Activated CD4-positive, alpha-beta T cell treated with anti-CD3 and anti-CD28 coated beads, Interleukin-2, amount 50 U/mL, for 1 hour (primary cell): ENCODE data around the gene PTPRM.

Experiments used
- DNase-seq: peaks from one replicate; pipeline ENCODE4 v3.0.0-alpha.2; 2020

Gene PTPRM

DNA sequence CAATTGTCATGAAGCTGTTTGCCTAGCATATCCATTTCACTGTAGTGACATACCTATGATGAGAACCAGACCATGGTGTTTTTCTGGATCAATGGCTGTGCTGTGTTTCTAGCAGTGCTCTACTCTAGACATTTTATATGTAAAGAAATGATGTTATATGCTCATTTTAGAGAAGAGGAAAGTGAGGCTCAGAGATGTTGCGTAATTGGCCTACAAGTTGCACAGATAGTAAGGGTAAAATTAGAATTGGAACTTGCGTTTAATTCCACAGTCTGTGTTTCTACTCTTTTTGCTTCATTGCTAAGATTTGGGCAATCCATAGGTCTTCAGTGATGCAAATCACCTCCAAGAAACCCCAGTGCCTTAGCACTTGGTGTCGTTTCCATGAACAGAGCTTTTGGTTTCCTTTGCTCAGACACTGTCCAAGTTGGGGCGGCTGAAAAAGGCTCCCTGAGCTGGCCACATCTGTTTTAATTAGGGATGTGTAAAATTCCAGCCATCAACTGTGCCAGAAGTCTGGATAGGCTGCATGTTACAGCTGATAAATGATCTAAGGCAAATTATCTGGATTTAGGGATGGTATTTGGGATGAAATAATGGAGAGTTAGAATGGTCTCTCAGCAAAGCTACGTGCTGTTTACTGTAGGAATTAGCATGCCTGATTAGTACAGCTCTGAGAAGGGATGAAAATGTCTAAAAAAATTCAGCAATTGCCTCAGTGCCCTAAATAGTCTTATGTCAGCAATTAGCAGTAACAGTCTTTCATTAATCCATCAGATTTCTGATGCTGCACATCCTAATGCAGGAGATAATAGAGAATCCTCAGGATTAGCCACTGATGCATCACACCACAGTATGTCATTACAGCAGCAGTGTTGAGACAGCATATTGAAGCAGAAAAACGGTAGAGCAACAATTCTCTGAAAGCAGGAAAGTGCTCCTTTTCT is 65.3 kb downstream of the PTPRM start:
- DNase-seq = no peak

DNA sequence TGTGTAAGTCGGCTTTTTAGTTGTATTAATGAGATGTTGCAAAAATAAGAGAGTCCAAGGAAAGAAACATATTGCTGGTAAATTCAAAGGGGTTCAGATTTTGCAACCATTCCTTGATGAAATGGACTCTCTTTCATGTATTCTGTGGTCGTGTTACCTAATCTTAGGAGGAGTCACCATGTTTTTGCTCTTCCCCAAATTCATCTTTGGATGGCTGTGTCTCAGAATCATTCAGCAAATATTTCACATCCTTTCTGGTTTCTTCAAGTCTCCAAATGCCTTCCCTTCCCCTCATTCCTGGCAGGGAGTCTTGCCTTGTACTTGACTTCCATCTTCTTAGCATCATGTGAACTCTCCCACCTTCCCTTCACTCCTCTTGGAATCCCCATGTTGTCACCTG is 66.1 kb downstream of the PTPRM start:
- no peak for DNase-seq

DNA sequence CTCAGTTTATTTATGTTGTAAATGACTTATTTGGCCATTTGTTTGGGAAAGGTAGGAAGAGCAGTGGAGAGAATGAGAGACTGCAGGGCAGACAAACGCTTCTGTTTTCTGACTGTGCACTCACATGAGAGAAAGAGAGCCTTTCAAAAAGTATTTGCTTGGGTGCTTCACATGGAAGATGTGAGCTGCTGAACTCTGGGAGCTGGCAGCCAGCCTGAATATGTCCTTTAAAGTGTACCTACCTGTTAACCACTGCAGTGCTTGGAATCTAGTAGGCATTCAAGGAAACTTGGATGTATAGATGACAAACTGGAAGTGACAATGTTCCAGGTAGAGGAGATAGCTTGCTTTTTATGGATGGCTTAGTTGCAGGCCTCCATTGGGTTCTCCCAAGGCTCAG is 68.8 kb downstream of the PTPRM start:
- no peak for DNase-seq

DNA sequence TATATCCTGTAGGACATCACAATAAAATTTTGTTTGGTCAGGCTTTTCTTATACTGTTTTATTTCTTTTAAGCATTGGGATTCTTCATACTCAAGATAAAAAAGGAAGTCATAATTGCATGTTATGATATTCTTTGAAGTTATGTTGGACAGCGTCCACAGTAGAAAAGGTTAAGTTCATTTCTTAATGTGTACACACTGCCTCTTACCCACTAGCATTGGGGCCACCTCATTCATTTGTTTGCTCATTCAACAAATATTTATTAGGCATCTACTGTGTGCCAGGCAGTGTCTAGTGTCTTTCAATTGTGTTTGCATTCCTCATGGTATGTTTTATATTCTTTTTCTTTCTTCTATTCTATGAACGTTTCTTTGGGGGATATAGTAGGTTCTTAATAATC is 70.2 kb downstream of the PTPRM start:
- DNase-seq = no peak

DNA sequence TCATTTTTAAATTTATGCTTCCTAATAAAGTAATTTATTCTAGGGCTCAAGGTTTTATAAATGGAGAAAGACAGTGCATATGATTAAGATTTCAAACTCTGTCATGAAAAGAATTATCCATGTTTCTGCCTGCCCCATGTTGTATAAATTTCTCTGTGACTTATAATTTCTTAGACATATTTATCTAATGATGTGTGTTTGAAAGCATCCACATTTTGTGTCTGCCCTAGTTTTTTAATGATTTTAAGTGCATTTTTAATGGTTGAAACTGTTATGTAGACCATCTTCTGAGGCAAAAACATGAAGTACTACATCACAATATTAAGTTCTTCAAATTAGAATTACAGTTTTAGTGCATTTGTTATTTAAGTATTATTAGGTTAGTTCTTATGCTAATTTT is 71.2 kb downstream of the PTPRM start:
- DNase-seq = no peak

DNA sequence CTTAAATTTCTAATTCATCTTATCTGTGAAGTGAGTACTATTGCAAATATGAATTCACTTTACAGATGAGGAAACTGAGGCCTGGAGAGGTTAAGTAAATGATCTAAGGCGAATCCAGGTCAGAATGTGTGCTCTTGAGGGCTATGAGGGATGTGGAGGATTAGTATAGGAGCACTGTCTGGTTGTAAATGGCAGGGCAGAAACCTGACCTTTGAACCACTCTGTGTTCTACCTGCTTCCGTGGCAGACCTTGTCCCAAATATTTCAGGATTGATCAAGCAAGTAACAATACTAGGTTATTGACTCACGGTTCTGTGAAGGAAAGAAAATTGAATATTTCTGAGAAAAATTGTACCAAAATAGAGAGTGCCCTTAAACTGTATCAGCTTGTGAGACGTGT is 74.7 kb downstream of the PTPRM start:
- DNase-seq = no peak

DNA sequence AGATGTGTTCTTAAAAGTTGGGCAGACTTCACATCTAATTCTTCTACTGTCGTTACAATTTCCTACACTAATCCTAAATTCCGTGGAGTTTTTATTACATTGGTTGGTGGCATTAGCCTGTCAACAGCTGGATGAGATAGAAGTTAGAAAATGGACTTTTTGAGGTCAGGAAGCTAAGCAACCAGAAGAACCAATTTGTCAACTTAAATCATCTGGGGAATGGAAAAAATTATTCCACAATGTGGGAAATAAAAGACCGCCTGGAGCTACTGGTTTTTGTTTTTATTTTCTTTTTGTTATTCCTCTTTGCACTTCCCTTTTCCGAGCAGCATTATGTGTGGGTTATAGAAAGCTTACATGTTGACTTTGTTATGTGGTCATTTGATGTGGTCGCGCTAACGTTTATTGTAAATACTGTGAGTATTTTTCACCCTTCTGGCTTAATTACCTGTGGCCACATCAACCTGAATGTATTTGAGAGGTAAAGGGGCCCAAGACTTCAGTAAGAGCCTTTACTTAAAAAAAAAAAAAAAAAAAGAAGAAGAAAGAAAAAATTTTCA is 75.3 kb downstream of the PTPRM start:
- no peak for DNase-seq

DNA sequence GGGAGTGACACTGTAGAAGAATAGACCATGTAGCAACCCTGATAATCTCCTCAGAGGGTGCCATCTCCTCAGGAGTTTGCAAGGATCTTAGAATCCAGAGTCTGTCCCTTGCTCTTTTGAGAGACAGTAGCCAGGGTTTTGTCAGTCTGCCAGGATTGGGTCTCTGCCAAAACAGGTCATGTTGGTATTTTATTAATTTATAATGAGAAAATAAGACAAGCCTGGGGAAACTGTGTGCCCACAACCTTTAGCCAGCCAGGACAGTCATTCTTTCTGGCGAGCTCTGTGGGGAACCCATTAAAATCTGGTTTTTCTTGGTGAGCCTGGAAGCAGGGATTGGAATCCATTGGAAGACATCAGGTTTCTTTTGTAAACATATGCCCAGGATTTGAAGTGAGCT is 78.6 kb downstream of the PTPRM start:
- DNase-seq = no peak

DNA sequence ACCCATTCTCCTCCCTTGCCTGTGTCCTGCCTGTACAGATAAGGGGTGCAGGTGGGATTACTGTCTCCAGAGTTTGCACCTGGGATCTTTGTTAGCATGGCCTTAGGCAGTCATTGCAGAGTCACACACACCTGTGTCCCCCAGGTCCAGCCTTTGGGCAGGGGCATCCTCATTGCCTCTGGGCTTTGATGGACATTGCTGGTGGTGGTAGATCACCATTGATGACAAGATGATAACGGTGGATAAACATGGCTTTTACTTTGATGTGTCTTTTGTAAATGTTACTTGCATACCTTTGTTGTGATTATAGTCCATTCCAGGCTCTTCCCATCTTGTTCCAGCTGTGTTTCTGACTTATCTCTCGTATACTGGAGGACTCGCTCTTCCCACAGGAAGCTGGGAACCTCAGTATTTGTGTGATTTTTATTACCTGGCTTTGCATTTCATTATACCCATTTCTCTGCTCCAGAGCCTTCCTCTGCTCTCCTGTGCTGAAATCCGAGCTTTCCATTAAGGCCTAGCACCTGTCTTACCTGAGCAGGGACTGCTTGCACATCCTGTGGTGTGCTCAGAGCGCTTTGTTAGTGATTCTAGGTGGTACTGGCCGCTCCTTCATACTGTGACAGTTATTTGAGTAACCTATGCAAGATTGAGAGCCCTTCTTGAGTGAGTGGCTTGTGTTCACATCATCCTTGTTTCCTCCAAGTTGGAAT is 79.2 kb downstream of the PTPRM start:
- no peak for DNase-seq

DNA sequence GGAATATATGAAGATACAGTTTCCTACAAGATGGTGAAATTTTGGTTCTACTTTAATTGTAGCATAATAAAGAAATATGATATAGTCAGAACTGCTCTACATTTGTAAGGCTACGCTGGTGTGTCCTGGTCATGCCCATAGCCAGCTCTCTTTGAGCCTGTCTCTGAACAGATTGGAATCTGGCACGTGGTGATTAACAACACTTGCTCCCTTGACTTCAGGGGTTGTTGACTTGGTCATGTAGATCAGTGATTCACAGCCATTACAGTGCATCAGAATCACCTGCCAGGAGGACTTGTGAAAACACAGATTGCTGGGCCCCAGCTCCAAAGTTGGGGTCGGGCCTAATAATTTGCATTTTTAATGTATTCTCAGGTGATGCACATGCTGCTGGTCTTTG is 80.4 kb downstream of the PTPRM start:
- DNase-seq = no peak

DNA sequence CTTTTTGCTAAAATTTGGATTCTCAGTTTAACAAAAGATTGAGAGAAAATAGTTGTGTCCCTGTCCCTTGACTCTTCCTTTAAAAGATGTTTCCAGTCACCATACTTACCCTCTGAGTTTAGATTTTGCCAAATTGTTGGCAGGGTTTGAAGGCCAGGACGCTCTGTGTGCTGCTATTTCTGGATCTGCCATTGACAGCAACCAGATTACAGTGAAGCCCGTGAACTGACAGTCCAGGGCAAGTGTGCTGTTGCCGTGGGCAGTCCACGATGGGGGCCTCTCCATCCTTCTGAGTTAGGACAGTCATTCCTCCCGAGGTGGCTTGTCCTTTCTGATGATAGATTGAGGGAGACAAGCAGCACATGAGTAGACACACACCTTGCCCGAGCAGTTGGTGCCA is 89.9 kb downstream of the PTPRM start:
- DNase-seq = no peak

DNA sequence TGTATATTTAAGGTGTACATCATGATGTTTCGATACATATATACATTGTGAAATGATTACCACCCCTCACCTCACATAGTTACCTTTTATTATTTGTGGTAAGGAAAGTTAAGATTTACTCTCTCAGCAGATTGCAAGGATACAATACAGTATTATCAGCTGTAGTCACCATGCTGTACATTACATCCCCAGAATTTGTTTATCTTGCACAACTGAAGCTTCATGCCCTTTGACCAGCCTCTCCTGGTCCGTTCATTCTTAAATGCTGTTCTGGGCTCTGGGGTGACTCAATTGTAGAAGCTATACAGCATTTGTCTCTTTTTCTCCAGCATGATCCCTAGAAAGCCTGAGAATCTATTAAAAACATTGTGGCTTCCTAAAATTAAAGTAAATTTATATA is 90.8 kb downstream of the PTPRM start:
- no peak for DNase-seq

DNA sequence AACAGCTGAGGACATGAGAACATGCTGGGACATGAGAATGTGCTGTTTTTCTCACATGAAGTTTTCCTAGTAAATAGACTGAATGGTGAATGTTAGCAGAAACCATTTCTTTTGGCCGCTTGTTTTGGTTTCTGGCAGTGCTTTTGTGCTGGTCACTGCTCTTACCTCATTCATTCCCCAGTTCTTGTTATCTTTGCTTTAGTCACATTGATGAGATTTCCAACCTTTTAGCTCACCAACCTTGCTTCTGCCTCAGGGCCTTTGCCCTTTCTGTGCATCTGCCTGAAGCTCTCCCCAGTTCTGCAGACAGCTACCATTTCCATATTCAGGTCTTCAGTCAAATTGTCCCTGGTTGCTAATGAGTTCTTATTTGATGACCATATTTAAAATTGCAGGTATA is 91.6 kb downstream of the PTPRM start:
- DNase-seq = no peak

DNA sequence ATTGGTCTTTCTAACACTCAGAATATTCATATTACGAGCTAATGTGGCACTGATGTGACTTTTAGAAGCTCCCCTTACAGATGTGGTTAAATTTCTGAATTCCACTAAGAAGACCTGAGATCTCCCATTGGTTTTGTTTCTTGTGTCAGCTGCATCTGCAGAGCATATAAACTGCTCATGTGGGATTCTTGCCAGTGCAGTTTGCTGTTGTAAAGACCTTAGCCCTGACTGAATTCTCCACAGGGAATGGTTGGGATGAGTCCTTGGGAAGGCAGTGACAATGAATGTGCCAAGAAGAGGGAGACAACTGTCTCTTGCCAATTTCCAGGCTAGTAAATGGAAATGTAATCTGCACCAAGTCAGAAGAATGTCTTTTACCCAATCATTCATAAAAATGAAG is 94.1 kb downstream of the PTPRM start:
- no peak for DNase-seq

DNA sequence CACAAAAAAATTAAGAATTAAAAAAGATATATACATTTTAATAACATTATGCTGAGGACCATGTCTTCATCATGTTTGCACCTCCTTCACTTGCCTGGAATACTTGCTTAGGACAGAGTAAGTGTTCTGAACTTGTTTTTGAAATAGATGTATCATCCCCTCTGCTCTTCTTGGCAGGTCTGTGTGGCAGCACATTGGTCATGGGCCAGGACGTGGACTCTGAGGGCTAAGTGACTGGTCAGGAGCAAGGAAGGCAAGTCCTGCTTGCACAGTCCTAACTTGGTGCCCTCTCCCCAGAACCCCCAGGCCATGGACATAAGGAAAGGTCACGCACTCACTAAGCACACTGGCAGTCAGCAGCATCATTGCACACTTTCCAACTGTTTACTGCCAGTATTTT is 95.8 kb downstream of the PTPRM start:
- DNase-seq = no peak

DNA sequence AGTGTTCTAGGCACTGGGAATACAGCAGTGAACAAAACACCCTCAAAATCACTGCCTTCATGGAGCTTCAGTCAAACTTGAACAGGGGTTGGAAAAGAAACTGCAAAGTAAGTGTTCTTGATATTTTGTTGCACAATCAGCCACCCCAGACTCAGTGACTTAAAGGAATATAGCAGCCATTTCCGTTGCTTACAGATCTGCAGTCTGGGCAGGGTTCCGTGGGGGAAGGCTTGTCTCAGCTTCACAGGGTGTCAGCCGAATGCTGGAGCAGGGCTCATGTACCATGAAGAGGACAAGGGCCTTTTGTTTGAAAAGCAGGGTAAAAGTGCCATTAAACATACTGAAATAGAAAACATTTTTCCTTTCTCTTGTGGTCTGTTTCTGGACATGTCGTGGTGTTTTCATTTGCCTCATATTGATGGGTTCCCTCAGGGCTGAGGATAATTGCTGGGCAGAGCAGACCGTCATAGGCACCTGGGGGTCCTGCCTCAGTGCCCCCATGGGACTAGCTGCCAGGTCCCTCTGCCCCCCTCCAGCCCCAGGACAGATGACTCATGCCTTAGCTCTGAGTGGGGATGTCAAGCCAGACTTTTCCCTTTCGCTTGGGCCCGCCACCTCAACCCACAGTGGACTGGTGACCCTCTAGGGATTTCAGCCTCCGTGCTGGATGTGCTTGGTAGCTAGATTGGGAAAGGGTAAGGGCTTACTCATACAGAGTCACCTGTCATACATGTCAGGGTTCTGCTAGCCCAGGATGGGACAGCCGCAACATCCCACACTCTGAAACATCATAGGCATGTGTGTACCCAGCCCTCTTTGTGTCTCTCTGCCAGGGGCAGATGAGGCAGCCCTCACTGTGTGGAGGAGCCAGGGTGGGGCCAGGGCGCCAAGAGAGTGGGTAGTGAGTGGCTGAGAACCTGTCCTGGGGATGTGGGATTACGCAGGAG is 96.5 kb downstream of the PTPRM start:
- no peak for DNase-seq

DNA sequence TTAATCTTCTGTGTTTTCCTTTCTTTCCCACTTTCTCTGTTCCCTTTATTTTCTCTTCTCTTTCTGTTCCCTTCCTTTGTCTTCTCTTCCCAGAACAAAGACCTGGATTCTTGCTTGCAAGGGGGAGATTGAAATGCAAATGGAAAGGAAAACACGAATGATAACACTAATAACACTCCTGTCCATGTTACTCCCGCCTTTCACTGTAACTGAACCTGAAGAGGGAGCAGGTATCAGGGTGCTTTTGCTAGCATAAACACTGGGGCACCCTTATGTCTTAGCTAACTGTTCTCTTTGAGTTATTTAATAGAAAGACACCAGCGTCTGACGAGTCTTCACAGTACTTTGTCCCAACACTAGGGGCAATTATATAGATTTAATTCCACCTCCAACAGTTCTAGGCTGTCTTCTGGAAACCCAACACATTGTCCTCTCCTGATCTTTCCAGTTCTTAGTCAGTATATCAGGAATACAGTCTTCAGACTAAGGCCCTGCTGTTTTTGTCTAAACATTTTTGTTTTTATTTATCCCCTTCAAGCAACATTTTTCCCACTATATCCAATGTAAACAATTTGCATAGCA is 99.2 kb downstream of the PTPRM start:
- DNase-seq = no peak

DNA sequence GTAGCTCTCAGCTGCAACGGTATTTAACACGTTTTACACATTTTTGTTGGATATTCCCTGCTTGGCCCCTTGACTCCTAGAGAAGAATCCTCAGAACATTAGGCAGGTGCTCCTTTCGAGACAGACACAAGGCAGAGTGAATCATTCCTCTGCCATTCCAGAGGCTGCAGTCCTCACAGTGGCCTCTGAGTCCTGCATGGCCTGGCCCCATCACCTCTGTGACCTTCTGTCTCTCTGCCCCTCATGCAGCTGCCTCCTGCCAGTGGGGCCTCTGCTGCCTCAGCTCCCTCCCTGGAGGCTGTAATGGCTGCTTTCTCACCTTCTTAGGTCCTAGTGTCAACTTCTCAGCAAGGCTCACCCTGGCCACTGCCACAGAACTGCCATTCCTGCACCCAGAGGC is 101.3 kb downstream of the PTPRM start:
- no peak for DNase-seq

DNA sequence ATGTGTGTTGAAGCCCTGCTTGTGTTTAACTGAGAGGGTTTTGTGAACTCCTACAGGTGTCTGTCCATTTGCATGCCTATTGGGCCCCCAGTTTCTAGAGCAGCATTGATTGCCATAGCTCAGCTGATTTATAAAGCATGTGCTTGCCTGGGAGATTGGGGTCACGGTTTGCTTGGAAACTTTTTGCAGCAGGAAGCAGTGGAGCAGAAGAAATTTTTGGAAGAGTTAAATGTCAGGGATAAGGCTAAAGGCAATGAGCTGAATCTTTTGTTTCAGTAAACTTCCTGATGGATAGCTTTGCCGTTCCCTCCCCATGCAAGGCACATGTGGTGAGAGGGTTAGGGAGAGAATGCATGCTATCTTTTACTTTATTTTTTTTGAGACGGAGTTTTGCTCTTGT is 102.2 kb downstream of the PTPRM start:
- DNase-seq = no peak

DNA sequence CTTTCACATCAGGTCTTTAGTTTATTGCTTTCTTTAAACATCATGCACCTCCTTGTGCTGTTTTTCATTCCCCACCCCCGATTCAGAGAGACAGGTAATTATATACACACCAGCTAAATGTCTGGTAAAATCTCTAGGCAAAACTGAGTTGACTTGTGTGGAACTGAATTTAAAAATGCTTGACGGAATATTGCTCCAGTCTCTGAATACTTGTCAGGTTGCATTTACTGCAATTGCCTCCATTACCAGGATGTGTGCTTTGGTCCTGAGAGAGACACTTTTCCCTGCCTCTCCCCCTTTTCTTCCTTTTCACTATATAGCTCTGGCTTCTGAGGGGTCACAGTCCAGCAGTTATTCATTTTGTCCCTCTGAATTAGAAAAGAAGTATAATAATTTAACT is 104.0 kb downstream of the PTPRM start:
- DNase-seq = no peak

DNA sequence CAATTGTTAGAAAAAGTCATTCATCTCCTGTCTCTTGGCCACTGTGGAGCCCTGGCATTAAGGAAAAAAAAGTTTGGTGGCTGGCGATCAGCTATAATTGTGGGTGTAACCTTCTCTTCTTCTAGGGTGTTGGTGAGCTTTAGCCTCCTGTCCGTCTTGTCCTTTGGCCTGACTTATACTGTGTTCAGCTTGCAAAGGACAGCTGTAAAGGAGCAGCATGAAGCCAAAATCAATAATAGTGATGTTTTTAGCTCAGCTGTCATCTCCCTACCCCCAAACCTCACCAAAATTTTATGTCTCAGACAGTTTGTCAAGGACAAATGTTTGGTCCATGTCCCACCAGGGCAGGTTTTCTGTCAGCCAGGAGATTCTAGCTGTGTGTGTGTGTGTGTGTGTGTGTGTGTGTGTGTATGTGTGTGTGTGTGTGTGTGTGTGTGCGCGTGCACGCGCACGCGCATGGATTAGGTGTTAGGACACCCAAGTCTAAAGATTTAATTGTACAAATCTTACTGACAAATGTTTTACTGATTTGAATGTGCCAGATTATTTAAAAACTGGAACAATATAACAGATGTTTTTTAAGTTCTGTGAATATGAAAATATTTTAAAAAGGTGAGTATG is 109.2 kb downstream of the PTPRM start:
- DNase-seq = no peak

DNA sequence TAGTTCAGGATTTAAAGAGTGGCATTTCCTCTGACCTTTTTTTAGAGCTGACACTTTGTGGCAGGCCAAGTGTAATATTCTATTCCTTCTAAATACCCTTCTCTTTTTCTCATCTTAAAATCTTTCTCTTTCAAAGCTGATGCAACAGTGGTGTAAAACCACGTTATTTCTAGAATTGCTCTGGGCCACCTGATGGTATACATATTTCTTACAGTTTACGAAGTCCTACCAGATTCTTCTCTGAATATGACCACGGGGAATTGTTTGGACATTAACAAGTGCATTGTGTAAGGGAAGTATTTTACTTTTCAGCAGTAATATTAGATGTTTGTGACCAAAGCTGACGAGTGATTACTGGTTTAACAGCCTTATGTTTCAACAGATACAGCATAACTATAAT is 109.9 kb downstream of the PTPRM start:
- DNase-seq = no peak
